Astrocyte (in vitro differentiated cells and primary cell): ENCODE results near the gene TRMU. TPM values are rescaled to one million over a fixed set of nuclear protein-coding genes. Genes with fewer than 3 reads are reported as not detected.

Source experiments
- DNase-seq: peaks from one replicate; pipeline ENCODE4 v3.0.0-alpha.2; 2010; ENCODE audit warnings: low read depth
- FAIRE-seq: peaks from 2 replicates; lab custom pipeline; 2011; peaks lifted over from hg19 to GRCh38; lab: Jason Lieb, UNC
- H2AFZ ChIP-seq: 2 replicates; pipeline ENCODE4 v1.6.0; 2012; ENCODE audit warnings: low read depth, low read length, inconsistent platforms
- H3K27ac ChIP-seq: 2 replicates; pipeline ENCODE4 v1.5.1; 2011; ENCODE audit warnings: low read depth, low read length, inconsistent platforms
- H3K27me3 ChIP-seq: 2 replicates; pipeline ENCODE4 v1.6.0; 2011; ENCODE audit warnings: low read length, inconsistent platforms; ENCODE audit not compliant: insufficient read depth
- H3K36me3 ChIP-seq: 2 replicates; pipeline ENCODE4 v1.5.1; 2011; ENCODE audit warnings: low read length, inconsistent platforms; ENCODE audit not compliant: insufficient read depth
- H3K4me1 ChIP-seq: 2 replicates; pipeline ENCODE4 v1.5.1; 2011; ENCODE audit warnings: low read length, inconsistent platforms; ENCODE audit not compliant: insufficient read depth
- H3K4me2 ChIP-seq: 2 replicates; pipeline ENCODE4 v1.6.0; 2012; ENCODE audit warnings: low read length, inconsistent platforms
- H3K4me3 ChIP-seq: 2 replicates; pipeline ENCODE4 v1.5.1; 2011; ENCODE audit warnings: low read depth, mild to moderate bottlenecking, low read length, inconsistent platforms; ENCODE audit not compliant: insufficient read depth
- H3K79me2 ChIP-seq: 2 replicates; pipeline ENCODE4 v1.6.0; 2012; ENCODE audit warnings: mild to moderate bottlenecking, low read length, inconsistent platforms; ENCODE audit not compliant: insufficient read depth
- H3K9ac ChIP-seq: 2 replicates; pipeline ENCODE4 v1.6.0; 2012; ENCODE audit warnings: mild to moderate bottlenecking, low read length, inconsistent platforms
- H3K9me3 ChIP-seq: 2 replicates; pipeline ENCODE4 v1.5.1; 2012; ENCODE audit warnings: low read depth, mild to moderate bottlenecking, low read length, inconsistent platforms; ENCODE audit not compliant: insufficient read depth
- H4K20me1 ChIP-seq: 2 replicates; pipeline ENCODE4 v1.6.0; 2012; ENCODE audit warnings: low read length, inconsistent platforms; ENCODE audit not compliant: insufficient read depth
- H3K27ac Mint-ChIP-seq: one replicate; pipeline ENCODE4 v1.8.0; 2021; ENCODE audit warnings: mild to moderate bottlenecking, mixed read lengths; ENCODE audit not compliant: unreplicated experiment
- H3K27me3 Mint-ChIP-seq: one replicate; pipeline ENCODE4 v1.8.0; 2021; ENCODE audit warnings: low read depth, mixed read lengths; ENCODE audit not compliant: unreplicated experiment
- H3K36me3 Mint-ChIP-seq: one replicate; pipeline ENCODE4 v1.8.0; 2021; ENCODE audit warnings: low read depth, mixed read lengths; ENCODE audit not compliant: unreplicated experiment
- H3K4me1 Mint-ChIP-seq: one replicate; pipeline ENCODE4 v1.8.0; 2021; ENCODE audit warnings: low read depth, mixed read lengths; ENCODE audit not compliant: unreplicated experiment
- H3K4me3 Mint-ChIP-seq: one replicate; pipeline ENCODE4 v1.8.0; 2021; ENCODE audit warnings: mild to moderate bottlenecking, moderate library complexity, mixed read lengths; ENCODE audit not compliant: unreplicated experiment
- H3K9me3 Mint-ChIP-seq: one replicate; pipeline ENCODE4 v1.8.0; 2021; ENCODE audit warnings: mild to moderate bottlenecking, mixed read lengths; ENCODE audit not compliant: unreplicated experiment
- EZH2 ChIP-seq: IDR thresholded peaks from 2 replicates; pipeline ENCODE4 v1.6.1; 2012; ENCODE audit warnings: mild to moderate bottlenecking, low read length, inconsistent platforms; ENCODE audit not compliant: insufficient read depth
- total RNA-seq: library from RNA; stranded (reverse); gene quantifications from 2 replicates; pipeline ENCODE4 v1.2.1, GENCODE V29; 2021
- TF ChIP-seq, protein P1 (sequence below): IDR thresholded peaks from 2 replicates; pipeline ENCODE4 v1.5.1; 2011; ENCODE audit warnings: low read depth, mild to moderate bottlenecking, inconsistent platforms, low read length, moderate library complexity; ENCODE audit not compliant: insufficient read depth

The TRMU gene
- total RNA-seq, 1 donor from 2014 or later = 33.4 TPM

DNA sequence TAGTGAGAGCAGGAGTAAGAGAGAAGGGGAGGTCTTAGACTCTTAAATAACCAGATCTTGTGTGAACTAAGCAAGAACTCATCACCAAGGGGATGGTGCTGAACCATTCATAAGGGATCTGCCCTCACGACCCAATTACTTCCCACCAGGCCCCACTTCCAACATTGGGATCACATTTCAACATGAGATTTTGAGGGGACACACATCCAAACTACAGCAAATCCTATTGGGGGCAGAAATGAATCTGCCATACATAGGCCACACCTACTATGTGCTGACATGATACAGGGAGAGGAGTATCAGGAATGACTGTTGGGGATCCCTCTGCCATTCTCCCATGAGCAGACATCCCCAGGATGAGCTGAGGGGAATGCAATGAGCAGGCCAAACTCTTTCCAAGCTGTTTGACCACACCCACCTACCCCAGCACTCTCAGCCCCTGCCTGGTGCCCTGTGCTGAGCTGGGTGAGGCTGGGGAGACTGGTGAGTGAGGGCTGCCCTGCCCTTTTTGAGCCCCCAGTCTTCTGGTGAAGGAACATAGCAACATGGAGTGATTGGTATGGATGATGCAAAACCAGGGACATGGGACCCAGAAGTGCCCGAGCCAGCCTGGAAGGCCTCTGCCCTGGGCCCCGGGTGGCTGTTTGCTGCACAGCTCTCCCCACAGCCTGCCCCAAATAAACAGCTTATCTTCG lies 40.1 kb upstream of the TRMU start:
- H3K27ac ChIP-seq = no peak overlapping the region

DNA sequence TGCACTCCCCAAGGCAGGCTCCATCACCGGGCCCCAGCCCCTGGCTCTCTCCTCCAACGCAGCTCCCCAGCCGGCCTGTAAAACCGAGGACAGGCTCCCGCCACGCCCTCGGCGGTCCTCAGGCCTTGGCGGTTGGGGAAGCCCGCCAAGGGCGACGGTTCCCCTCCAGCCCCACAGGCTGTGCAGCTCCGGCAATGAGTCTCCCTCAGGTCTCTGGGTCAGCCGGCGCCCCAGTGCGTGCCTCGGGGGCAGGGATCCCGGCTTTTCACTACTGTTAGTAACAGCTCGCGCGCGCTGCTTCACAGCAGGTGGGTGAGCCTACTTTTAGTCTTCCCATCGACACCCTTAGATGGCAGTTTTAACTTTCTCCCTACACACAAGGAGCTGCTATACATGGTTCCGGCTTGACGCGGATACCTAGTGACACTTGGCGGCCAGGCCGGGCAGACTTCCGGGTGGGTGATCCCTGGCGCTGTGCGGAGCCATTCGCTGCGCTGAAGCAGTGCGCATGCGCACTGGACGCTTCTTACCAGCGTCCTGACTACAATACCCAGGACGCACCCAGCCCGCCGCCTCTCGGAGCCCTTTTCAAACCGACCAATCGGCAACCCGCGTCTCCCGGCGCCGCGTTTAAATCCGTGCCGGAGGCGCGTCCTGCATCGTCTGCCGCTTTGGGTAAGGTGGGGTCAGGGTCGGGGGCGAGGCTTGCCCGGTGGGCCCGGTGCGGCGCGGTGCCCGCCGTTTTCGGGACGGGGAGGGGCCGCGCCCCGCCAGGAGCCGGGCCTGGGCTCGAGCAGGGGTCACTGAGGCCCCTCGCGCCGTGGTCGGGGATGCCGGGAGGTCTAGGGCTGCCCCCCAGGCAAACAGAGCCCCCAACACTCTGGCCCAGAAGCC lies 39.0 kb upstream of the TRMU start, which contains the start of gene GTSE1:
Gene GTSE1 (plus strand): TSS at position 614 of the 894 bp plus-strand sequence. CDS start 531 bp downstream, outside the sequence.
- H3K4me1 Mint-ChIP-seq = peaks cover 15% of the 10 kb centered on the region
- H3K27ac ChIP-seq = peak within 1 kb of the TSS; percentile 70
- FAIRE-seq = peak; percentile 23

More for the DNA sequence above, 40.1 kb upstream of the TRMU start:
- Histone ChIP-seq H2AFZ (peak overlapping the region; percentile 89), H3K27me3 (no peaks in the 10 kb centered on the region), H3K9ac (peak overlapping the region; percentile 85), H4K20me1 (no peaks in the 10 kb centered on the region), H3K9me3 (no peaks in the 10 kb centered on the region), H3K36me3 (peaks cover 5% of the 10 kb centered on the region), H3K4me3 (peak overlapping the region; percentile 72), H3K79me2 (peaks cover 34% of the 10 kb centered on the region), H3K4me2 (peak overlapping the region; percentile 95), H3K4me1 (peaks cover 20% of the 10 kb centered on the region)
- TF ChIP-seq EZH2 = no peak
- TF ChIP-seq, protein P1, sequence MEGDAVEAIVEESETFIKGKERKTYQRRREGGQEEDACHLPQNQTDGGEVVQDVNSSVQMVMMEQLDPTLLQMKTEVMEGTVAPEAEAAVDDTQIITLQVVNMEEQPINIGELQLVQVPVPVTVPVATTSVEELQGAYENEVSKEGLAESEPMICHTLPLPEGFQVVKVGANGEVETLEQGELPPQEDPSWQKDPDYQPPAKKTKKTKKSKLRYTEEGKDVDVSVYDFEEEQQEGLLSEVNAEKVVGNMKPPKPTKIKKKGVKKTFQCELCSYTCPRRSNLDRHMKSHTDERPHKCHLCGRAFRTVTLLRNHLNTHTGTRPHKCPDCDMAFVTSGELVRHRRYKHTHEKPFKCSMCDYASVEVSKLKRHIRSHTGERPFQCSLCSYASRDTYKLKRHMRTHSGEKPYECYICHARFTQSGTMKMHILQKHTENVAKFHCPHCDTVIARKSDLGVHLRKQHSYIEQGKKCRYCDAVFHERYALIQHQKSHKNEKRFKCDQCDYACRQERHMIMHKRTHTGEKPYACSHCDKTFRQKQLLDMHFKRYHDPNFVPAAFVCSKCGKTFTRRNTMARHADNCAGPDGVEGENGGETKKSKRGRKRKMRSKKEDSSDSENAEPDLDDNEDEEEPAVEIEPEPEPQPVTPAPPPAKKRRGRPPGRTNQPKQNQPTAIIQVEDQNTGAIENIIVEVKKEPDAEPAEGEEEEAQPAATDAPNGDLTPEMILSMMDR = no peak
- DNase-seq (no peak), FAIRE-seq (no peak)
- Mint-ChIP-seq H3K36me3 (peaks cover 9% of the 10 kb centered on the region), H3K9me3 (no peaks in the 10 kb centered on the region), H3K4me3 (peak overlapping the region; percentile 93), H3K27me3 (no peaks in the 10 kb centered on the region), H3K27ac (peak overlapping the region; percentile 62), H3K4me1 (peaks cover 15% of the 10 kb centered on the region)

More for the DNA sequence above, 39.0 kb upstream of the TRMU start, which contains the start of gene GTSE1:
- Histone ChIP-seq H4K20me1 (no peaks in the 10 kb centered on the region), H3K4me3 (peak within 1 kb of the TSS; percentile 72), H3K36me3 (peaks cover 10% of the 10 kb centered on the region), H2AFZ (peak within 1 kb of the TSS; percentile 89), H3K9me3 (no peaks in the 10 kb centered on the region), H3K4me2 (peak within 1 kb of the TSS; percentile 95), H3K27me3 (no peaks in the 10 kb centered on the region), H3K4me1 (peaks cover 20% of the 10 kb centered on the region), H3K79me2 (peaks cover 44% of the 10 kb centered on the region), H3K9ac (peak within 1 kb of the TSS; percentile 85)
- H3K36me3 Mint-ChIP-seq = peaks cover 7% of the 10 kb centered on the region
- H3K27ac Mint-ChIP-seq = peak within 1 kb of the TSS; percentile 96
- no peaks in the 10 kb centered on the region for H3K27me3 Mint-ChIP-seq
- TF ChIP-seq EZH2 = no peak
- TF ChIP-seq, protein P1 = no peak
- H3K9me3 Mint-ChIP-seq = no peaks in the 10 kb centered on the region
- peak within 1 kb of the TSS; percentile 93 for H3K4me3 Mint-ChIP-seq
- DNase-seq = peak; percentile 85
